ENCODE results near the gene IER3.
A peak's percentile ranks its signal among the peaks of the same experiment; 100 is the strongest.

The IER3 gene

DNA sequence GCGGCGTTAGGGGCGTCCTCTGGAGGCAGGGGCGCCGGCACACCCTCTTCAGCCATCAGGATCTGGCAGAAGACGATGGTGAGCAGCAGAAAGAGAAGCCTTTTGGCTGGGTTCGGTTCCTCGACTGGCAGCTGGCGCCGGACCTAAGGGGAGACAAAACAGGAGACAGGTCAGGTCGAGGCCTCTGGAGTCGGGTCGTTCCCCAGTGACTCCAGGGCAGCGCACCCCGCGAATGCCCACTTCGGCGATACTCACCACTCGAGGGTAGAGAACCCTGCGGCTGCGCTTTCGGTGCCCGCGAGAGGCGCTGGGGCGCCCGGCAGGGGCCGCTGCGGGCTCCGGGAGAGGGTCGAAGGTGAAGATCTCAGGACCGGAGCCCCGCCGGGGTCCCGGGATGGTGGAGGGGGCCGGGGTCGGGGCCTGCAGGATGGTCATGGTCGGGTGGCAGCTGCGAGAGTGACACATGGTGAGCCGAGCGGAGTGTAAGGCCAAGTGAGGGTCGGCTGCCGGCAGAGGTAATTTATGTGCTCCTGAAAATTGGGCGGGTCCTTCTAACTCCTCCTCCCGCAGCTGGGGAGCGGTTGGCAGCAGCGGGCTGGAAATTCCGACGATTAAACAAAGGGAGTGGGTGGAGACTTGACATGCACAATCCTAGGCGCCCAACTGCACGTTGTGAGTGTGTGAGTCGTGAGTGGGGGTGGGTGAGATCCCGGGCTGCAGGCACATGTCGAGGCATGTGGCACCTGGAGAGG, at the start of gene IER3 (continued):
- peak; percentile 37; the same call in 1 of the 2 replicates for TF ChIP-seq ZNF76 (tag by site-specific recombination; IDR thresholded peaks at IDR 0.05; ENCODE audit: borderline replicate concordance, low read depth)
- TF ChIP-seq, protein P1, sequence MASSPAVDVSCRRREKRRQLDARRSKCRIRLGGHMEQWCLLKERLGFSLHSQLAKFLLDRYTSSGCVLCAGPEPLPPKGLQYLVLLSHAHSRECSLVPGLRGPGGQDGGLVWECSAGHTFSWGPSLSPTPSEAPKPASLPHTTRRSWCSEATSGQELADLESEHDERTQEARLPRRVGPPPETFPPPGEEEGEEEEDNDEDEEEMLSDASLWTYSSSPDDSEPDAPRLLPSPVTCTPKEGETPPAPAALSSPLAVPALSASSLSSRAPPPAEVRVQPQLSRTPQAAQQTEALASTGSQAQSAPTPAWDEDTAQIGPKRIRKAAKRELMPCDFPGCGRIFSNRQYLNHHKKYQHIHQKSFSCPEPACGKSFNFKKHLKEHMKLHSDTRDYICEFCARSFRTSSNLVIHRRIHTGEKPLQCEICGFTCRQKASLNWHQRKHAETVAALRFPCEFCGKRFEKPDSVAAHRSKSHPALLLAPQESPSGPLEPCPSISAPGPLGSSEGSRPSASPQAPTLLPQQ (tag by site-specific recombination; IDR thresholded peaks at IDR 0.05): peak; percentile 69
- TF ChIP-seq EGR2 (tag by site-specific recombination; IDR thresholded peaks at IDR 0.05; ENCODE audit: low read depth): peak; percentile 87
- TF ChIP-seq ZNF558 (tag by site-specific recombination; IDR thresholded peaks at IDR 0.05): no peak
- peak; percentile 38 for TF ChIP-seq ZNF394 (tag by site-specific recombination; IDR thresholded peaks at IDR 0.05; ENCODE audit: borderline replicate concordance)
- TF ChIP-seq ZNF324 (tag by site-specific recombination; IDR thresholded peaks at IDR 0.05): no peak
- TF ChIP-seq ZFP41 (tag by site-specific recombination; IDR thresholded peaks at IDR 0.05; ENCODE audit: borderline replicate concordance): no peak
- TF ChIP-seq ZBTB7A (tag by site-specific recombination; IDR thresholded peaks at IDR 0.05; ENCODE audit: low read depth): peak; percentile 73; the same call in 1 of the 2 replicates
- TF ChIP-seq, protein P2, sequence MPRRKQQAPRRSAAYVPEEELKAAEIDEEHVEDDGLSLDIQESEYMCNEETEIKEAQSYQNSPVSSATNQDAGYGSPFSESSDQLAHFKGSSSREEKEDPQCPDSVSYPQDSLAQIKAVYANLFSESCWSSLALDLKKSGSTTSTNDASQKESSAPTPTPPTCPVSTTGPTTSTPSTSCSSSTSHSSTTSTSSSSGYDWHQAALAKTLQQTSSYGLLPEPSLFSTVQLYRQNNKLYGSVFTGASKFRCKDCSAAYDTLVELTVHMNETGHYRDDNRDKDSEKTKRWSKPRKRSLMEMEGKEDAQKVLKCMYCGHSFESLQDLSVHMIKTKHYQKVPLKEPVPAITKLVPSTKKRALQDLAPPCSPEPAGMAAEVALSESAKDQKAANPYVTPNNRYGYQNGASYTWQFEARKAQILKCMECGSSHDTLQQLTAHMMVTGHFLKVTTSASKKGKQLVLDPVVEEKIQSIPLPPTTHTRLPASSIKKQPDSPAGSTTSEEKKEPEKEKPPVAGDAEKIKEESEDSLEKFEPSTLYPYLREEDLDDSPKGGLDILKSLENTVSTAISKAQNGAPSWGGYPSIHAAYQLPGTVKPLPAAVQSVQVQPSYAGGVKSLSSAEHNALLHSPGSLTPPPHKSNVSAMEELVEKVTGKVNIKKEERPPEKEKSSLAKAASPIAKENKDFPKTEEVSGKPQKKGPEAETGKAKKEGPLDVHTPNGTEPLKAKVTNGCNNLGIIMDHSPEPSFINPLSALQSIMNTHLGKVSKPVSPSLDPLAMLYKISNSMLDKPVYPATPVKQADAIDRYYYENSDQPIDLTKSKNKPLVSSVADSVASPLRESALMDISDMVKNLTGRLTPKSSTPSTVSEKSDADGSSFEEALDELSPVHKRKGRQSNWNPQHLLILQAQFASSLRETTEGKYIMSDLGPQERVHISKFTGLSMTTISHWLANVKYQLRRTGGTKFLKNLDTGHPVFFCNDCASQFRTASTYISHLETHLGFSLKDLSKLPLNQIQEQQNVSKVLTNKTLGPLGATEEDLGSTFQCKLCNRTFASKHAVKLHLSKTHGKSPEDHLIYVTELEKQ (tag by site-specific recombination; IDR thresholded peaks at IDR 0.05; ENCODE audit: borderline replicate concordance): no peak; the same call in 1 of the 2 replicates
- no peak for TF ChIP-seq SCRT2 (tag by site-specific recombination; IDR thresholded peaks at IDR 0.05)
- no peak for TF ChIP-seq MEIS1 (CRISPR knock-in tag; IDR thresholded peaks at IDR 0.05; ENCODE audit: borderline replicate concordance)
- no peak for TF ChIP-seq ZNF266 (tag by site-specific recombination; IDR thresholded peaks at IDR 0.05; ENCODE audit: low read depth)
- TF ChIP-seq, protein P3, sequence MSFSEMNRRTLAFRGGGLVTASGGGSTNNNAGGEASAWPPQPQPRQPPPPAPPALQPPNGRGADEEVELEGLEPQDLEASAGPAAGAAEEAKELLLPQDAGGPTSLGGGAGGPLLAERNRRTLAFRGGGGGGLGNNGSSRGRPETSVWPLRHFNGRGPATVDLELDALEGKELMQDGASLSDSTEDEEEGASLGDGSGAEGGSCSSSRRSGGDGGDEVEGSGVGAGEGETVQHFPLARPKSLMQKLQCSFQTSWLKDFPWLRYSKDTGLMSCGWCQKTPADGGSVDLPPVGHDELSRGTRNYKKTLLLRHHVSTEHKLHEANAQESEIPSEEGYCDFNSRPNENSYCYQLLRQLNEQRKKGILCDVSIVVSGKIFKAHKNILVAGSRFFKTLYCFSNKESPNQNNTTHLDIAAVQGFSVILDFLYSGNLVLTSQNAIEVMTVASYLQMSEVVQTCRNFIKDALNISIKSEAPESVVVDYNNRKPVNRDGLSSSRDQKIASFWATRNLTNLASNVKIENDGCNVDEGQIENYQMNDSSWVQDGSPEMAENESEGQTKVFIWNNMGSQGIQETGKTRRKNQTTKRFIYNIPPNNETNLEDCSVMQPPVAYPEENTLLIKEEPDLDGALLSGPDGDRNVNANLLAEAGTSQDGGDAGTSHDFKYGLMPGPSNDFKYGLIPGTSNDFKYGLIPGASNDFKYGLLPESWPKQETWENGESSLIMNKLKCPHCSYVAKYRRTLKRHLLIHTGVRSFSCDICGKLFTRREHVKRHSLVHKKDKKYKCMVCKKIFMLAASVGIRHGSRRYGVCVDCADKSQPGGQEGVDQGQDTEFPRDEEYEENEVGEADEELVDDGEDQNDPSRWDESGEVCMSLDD (tag by site-specific recombination; IDR thresholded peaks at IDR 0.05): peak; percentile 38; the same call in 1 of the 2 replicates
- TF ChIP-seq FEZF1 (tag by site-specific recombination; IDR thresholded peaks at IDR 0.05): 0 out of 2 replicates have a peak, but pooled peaks have one; percentile 8
- TF ChIP-seq, protein P4, sequence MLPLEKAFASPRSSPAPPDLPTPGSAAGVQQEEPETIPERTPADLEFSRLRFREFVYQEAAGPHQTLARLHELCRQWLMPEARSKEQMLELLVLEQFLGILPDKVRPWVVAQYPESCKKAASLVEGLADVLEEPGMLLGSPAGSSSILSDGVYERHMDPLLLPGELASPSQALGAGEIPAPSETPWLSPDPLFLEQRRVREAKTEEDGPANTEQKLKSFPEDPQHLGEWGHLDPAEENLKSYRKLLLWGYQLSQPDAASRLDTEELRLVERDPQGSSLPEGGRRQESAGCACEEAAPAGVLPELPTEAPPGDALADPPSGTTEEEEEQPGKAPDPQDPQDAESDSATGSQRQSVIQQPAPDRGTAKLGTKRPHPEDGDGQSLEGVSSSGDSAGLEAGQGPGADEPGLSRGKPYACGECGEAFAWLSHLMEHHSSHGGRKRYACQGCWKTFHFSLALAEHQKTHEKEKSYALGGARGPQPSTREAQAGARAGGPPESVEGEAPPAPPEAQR (tag by site-specific recombination; IDR thresholded peaks at IDR 0.05): no peak
- TF ChIP-seq ZBTB17 (tag by site-specific recombination; IDR thresholded peaks at IDR 0.05): peak; percentile 82
- no peak for TF ChIP-seq ZNF571 (tag by site-specific recombination; IDR thresholded peaks at IDR 0.05)
- TF ChIP-seq ZFP69B (tag by site-specific recombination; IDR thresholded peaks at IDR 0.05): peak; percentile 56; the same call in 1 of the 2 replicates
- no peak for TF ChIP-seq ZNF416 (tag by site-specific recombination; IDR thresholded peaks at IDR 0.05)
- TF ChIP-seq, protein P5, sequence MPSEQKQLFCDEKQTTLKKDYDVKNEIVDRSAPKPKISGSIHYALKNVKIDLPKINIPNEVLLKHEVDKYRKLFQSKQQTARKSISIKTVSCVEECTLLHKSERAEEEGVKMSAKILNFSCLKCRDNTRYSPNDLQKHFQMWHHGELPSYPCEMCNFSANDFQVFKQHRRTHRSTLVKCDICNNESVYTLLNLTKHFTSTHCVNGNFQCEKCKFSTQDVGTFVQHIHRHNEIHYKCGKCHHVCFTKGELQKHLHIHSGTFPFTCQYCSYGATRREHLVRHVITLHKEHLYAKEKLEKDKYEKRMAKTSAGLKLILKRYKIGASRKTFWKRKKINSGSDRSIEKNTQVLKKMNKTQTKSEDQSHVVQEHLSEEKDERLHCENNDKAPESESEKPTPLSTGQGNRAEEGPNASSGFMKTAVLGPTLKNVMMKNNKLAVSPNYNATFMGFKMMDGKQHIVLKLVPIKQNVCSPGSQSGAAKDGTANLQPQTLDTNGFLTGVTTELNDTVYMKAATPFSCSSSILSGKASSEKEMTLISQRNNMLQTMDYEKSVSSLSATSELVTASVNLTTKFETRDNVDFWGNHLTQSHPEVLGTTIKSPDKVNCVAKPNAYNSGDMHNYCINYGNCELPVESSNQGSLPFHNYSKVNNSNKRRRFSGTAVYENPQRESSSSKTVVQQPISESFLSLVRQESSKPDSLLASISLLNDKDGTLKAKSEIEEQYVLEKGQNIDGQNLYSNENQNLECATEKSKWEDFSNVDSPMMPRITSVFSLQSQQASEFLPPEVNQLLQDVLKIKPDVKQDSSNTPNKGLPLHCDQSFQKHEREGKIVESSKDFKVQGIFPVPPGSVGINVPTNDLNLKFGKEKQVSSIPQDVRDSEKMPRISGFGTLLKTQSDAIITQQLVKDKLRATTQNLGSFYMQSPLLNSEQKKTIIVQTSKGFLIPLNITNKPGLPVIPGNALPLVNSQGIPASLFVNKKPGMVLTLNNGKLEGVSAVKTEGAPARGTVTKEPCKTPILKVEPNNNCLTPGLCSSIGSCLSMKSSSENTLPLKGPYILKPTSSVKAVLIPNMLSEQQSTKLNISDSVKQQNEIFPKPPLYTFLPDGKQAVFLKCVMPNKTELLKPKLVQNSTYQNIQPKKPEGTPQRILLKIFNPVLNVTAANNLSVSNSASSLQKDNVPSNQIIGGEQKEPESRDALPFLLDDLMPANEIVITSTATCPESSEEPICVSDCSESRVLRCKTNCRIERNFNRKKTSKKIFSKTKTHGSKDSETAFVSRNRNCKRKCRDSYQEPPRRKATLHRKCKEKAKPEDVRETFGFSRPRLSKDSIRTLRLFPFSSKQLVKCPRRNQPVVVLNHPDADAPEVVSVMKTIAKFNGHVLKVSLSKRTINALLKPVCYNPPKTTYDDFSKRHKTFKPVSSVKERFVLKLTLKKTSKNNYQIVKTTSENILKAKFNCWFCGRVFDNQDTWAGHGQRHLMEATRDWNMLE (tag by site-specific recombination; conservative IDR thresholded peaks at IDR 0.05; ENCODE audit: low read depth): no peak
- TF ChIP-seq SP3 (tag by site-specific recombination; IDR thresholded peaks at IDR 0.05): peak; percentile 78
- no peak for TF ChIP-seq SCRT1 (tag by site-specific recombination; IDR thresholded peaks at IDR 0.05; ENCODE audit: borderline replicate concordance)
- no peak for TF ChIP-seq ZNF433 (tag by site-specific recombination; IDR thresholded peaks at IDR 0.05; ENCODE audit: low read depth)
- TF ChIP-seq ZNF146 (tag by site-specific recombination; IDR thresholded peaks at IDR 0.05): no peak
- TF ChIP-seq ZNF404 (tag by site-specific recombination; IDR thresholded peaks at IDR 0.05): no peak
